Adrenal gland (tissue), 12 donors: Measurements from ENCODE around the gene RALGAPB. TPM values are rescaled to one million over a fixed set of nuclear protein-coding genes. Genes with fewer than 3 reads are reported as not detected.

Experiments
- DNase-seq, 7 donors: peaks; one replicate each; pipeline ENCODE4 v3.0.0-alpha.2; 2019 to 2020
- H3K27ac ChIP-seq, 5 donors: fragments of 200-600 bp; sonication (generic) in 4 of 5; 1 replicate in 3 of 5; 2 replicates in 2 of 5; pipeline versions ENCODE4 v1.5.1 to v1.8.0; 2016 to 2020; ENCODE audit warnings: mild to moderate bottlenecking in 1 of 5
- H3K27me3 ChIP-seq: fragments of 200-600 bp; 2 replicates; pipeline ENCODE4 v1.8.0; 2021
- H3K36me3 ChIP-seq, 2 donors: fragments of 200-600 bp; replicated peaks in 1 of 2; 1 replicate in 1 of 2; 2 replicates in 1 of 2; pipeline versions ENCODE4 v1.5.1 to v1.8.0; 2018 to 2022
- H3K4me1 ChIP-seq, 2 donors: fragments of 200-600 bp; replicated peaks in 1 of 2; 1 replicate in 1 of 2; 2 replicates in 1 of 2; pipeline versions ENCODE4 v1.5.1 to v1.8.0; 2018 to 2021
- H3K4me3 ChIP-seq, 4 donors: fragments of 200-600 bp; sonication (generic) in 3 of 4; one replicate each; pipeline ENCODE4 v1.5.1; 2016 to 2018
- H3K9me3 ChIP-seq, 3 donors: fragments of 200-600 bp; sonication (generic) in 1 of 3; replicated peaks in 1 of 3; 1 replicate in 2 of 3; 2 replicates in 1 of 3; pipeline versions ENCODE4 v1.5.1 to v1.8.0; 2016 to 2021
- POLR2A ChIP-seq, 2 donors: fragments of 450-650 bp; IDR thresholded peaks; one replicate each; pipeline ENCODE4 v1.6.1; 2017; ENCODE audit warnings: antibody characterized with exemption in 2 of 2, mild to moderate bottlenecking in 2 of 2, moderate library complexity in 1 of 2
- WGBS, 4 donors: extraction: QIAGEN DNeasy Blood & Tissue Kit in 2 of 4; methylation state at CpG; one replicate each; pipeline versions ENCODE4 v1.1.5 to v1.1.7; 2013 to 2017; 5-methylcytosine and 5-hydroxymethylcytosine counted together
- intact Hi-C, 2 donors: fragments of 100-400 bp; cut with DNase I; formaldehyde crosslinking; loops; one replicate each; pipeline versions ENCODE4 v1.14.1 to v1.15.0; 2022 to 2023
- polyA plus RNA-seq, 3 donors: library from polyadenylated mRNA; stranded (reverse); fragments of 200-250 nt in 2 of 3; fragments of 350-450 nt in 1 of 3; fragmentation: Illumina TruSeq in 1 of 3; extraction: RNeasy Lipid Tissue Mini Kit (QIAGEN cat#74804) in 1 of 3; gene quantifications; one replicate each; pipeline ENCODE4 v1.2.3, GENCODE V29; 2013 to 2014
- total RNA-seq, 9 donors: library from RNA; depleted of rRNA in 4 of 9; stranded (reverse); fragments of >200 nt in 4 of 9; fragments of 120-200 nt in 1 of 9; fragmentation: NEBNext Ultra II Directional in 1 of 9; extraction: Animal tissue kit (Norgen Biotek cat#: 25700) in 1 of 9; gene quantifications; one replicate each; pipeline versions ENCODE4 v1.1.0 to v1.2.4, GENCODE V29; 2013 to 2023
- TF ChIP-seq, protein P1 (sequence below), 6 experiments: fragments of 450-650 bp in 4 of 6; fragments of 200-600 bp in 2 of 6; sonication (generic) in 1 of 6; IDR thresholded peaks; 1 replicate in 5 of 6; 2 replicates in 1 of 6; pipeline versions ENCODE4 v1.5.1 to v1.8.0; 2016 to 2021; ENCODE audit warnings: antibody characterized with exemption in 6 of 6, mild to moderate bottlenecking in 2 of 6, moderate library complexity in 1 of 6
- donor health status: healthy with polysubstance abuse.
- donor health status: Bipolar disorder and iron deficiency.
- donor health status: DM: yes; HTN: yes; CAD: no.
- donor health status: DM: no; HTN: no; CAD: no.
- donor health status: DM: no; HTN: no; CAD: no.
- donor health status: DM: yes; HTN: yes; CAD: no.

Gene RALGAPB
- total and polyA plus RNA-seq, 12 donors, result 11.7 to 44.7 (median 31.7) TPM

DNA sequence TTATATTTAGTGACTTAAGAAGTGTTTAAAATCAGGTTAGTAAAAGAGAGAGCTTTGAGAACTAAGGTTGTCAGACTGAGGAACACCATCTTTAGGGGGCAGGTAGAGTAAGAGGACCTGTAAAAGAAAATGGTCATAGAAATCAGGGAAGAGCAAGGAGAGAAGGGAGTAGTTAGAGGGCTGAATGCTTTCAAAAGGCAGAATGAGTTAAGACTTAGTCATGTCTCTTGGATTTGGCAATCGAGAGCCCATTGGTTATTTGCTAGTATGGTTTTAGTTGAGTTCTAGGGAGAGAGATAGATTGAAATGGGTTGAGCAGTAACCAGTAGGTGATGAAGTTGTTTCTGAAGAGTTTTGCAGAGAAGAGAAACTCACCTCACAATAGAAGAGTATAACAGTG is 51.1 kb downstream of the RALGAPB start:
- H3K9me3 ChIP-seq, result no peaks in the 10 kb centered on the region
- peaks cover 0 to 31% of the 10 kb centered on the region in 2 donors for H3K36me3 ChIP-seq
- TF ChIP-seq, protein P1, sequence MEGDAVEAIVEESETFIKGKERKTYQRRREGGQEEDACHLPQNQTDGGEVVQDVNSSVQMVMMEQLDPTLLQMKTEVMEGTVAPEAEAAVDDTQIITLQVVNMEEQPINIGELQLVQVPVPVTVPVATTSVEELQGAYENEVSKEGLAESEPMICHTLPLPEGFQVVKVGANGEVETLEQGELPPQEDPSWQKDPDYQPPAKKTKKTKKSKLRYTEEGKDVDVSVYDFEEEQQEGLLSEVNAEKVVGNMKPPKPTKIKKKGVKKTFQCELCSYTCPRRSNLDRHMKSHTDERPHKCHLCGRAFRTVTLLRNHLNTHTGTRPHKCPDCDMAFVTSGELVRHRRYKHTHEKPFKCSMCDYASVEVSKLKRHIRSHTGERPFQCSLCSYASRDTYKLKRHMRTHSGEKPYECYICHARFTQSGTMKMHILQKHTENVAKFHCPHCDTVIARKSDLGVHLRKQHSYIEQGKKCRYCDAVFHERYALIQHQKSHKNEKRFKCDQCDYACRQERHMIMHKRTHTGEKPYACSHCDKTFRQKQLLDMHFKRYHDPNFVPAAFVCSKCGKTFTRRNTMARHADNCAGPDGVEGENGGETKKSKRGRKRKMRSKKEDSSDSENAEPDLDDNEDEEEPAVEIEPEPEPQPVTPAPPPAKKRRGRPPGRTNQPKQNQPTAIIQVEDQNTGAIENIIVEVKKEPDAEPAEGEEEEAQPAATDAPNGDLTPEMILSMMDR (IDR thresholded peaks at IDR 0.05), result no peak
- TF ChIP-seq POLR2A (IDR thresholded peaks at IDR 0.05), result no peak

DNA sequence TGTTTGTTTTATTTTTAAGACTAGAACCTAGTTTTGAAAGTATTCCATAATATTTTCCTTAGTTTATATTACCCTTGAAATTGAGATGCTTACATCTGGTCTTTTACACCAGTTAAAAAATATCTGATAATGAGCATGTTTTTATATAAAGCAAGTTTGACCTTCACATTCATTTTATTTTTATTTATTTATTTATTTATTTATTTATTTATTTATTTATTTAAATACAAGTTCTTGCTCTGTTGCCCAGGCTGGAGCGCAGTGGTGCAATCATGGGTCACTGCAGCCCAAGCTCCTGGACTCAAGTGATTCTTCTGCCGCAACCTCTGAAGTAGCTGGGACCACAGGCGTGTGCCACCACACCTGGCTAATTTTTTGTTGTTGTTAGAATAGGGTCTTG is 55.5 kb downstream of the RALGAPB start:
- WGBS, 4 donors, result 93 to 99% (median 95%) methylated on average over 3 of the region's 3 CpGs
- no peaks in the 10 kb centered on the region for H3K4me1 ChIP-seq
- H3K27me3 ChIP-seq, result no peaks in the 10 kb centered on the region
- H3K4me3 ChIP-seq, result no peak overlapping the region
- no peak for TF ChIP-seq POLR2A (IDR thresholded peaks at IDR 0.05)
- TF ChIP-seq, protein P1 (IDR thresholded peaks at IDR 0.05), result no peak
- H3K36me3 ChIP-seq, result peaks cover 0 to 32% of the 10 kb centered on the region in 2 donors
- H3K27ac ChIP-seq, result no peak overlapping the region
- DNase-seq, result no peak
- intact Hi-C loops, result no loop called here
- H3K9me3 ChIP-seq, result no peaks in the 10 kb centered on the region

More for the DNA sequence above, 51.1 kb downstream of the RALGAPB start:
- H3K4me3 ChIP-seq, result no peak overlapping the region
- intact Hi-C loops, result no loop called here
- no peak for DNase-seq
- H3K4me1 ChIP-seq, result no peaks in the 10 kb centered on the region
- H3K27me3 ChIP-seq, result no peaks in the 10 kb centered on the region
- 83 to 96% (median 88%) methylated on average over 1 of the region's 1 CpG for WGBS, 4 donors
- H3K27ac ChIP-seq, result no peak overlapping the region

DNA sequence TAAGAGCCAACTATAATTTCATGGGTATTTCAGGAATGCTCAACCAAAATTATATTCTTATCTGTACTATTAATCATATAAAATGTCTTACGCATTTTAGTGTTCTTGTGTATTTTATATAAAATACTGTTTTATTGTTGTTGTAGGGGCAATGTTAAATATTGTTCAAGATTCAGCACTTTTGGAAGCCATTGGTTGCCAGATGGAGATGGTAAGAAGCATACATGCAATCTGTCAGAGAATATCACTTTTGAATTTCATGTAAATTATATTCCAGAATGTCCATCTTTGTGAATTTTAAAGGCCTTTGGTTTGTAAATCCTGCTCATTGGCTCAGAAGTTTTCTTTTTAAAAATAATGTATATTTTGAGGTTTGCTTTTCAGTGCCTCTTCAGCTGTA is 58.4 kb downstream of the RALGAPB start:
- TF ChIP-seq, protein P1 (IDR thresholded peaks at IDR 0.05), result no peak
- no peak for TF ChIP-seq POLR2A (IDR thresholded peaks at IDR 0.05)
- 84 to 96% (median 90%) methylated on average over 1 of the region's 1 CpG for WGBS, 4 donors
- Histone ChIP-seq H3K36me3 (peaks cover 0 to 36% of the 10 kb centered on the region in 2 donors), H3K4me3 (no peak overlapping the region), H3K27ac (no peak overlapping the region), H3K9me3 (no peaks in the 10 kb centered on the region), H3K4me1 (no peaks in the 10 kb centered on the region), H3K27me3 (no peaks in the 10 kb centered on the region)
- intact Hi-C loops, result no loop called here
- DNase-seq, result no peak

DNA sequence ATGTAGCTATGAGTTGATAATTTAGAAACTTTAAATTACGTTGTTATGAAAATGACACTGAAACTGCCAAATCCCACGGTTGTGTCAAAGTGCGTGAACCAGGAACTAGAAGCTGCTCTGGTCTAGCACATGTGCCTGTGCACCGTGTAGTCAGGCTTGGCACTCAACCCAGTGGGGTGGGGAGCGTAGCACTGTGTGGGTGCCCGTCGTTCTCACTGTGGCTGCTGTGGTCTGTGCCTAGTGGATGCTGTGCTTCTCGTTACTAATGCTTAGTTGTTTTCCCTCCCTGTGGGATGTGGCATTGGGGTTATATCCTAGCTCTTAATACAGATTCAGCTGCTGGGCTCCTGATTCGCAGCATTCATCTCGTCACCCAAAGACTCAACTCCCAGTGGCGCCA is 62.1 kb downstream of the RALGAPB start:
- H3K4me3 ChIP-seq, result no peak overlapping the region
- no peaks in the 10 kb centered on the region for H3K4me1 ChIP-seq
- peaks cover 0 to 52% of the 10 kb centered on the region in 2 donors for H3K36me3 ChIP-seq
- H3K27ac ChIP-seq, result no peak overlapping the region
- intact Hi-C loops, result no loop called here
- TF ChIP-seq, protein P1 (IDR thresholded peaks at IDR 0.05), result no peak
- H3K27me3 ChIP-seq, result no peaks in the 10 kb centered on the region
- no peak for DNase-seq
- 91 to 98% (median 96%) methylated on average over 11 of the region's 11 CpGs for WGBS, 4 donors
- H3K9me3 ChIP-seq, result no peaks in the 10 kb centered on the region
